GM23248 (cell line): ENCODE measurements around the gene ARHGAP8.

ENCODE experiments used
- EZH2 ChIP-seq: fragments of 200-600 bp; sonication (generic); IDR thresholded peaks from 2 replicates; pipeline ENCODE4 v1.6.1; 2018; ENCODE audit warnings: antibody characterized with exemption, mild to moderate bottlenecking; ENCODE audit not compliant: insufficient read depth, poor library complexity, severe bottlenecking
- EZH2phosphoT487 ChIP-seq: fragments of 200-600 bp; sonication (generic); IDR thresholded peaks from 2 replicates; pipeline ENCODE4 v1.6.1; 2018; ENCODE audit warnings: antibody characterized with exemption, moderate library complexity, mild to moderate bottlenecking, low read depth; ENCODE audit not compliant: insufficient read depth

- TF ChIP-seq EZH2 (no peak), EZH2phosphoT487 (no peak)
Measured at GRCh38 chr22:44814266-44815098, 62.1 kb downstream of the ARHGAP8 start.
